GM19351 (cell line): ENCODE data around the gene SPHK2.

Experiments used
- ATAC-seq: cut with Tn5 transposase; IDR thresholded peaks from one replicate; pipeline ENCODE4 v1.9.1; 2021; ENCODE audit warnings: mild to moderate bottlenecking, moderate library complexity; ENCODE audit not compliant: unreplicated experiment

Gene SPHK2

GRCh38 chr19:48603001-48603400, 16.3 kb upstream of the SPHK2 start:
- no peak for ATAC-seq

GRCh38 chr19:48603449-48603848, 15.9 kb upstream of the SPHK2 start:
- no peak for ATAC-seq

- ATAC-seq = no peak
Observed at GRCh38 chr19:48603850-48604249, 15.5 kb upstream of the SPHK2 start.

- ATAC-seq = no peak
Observed at GRCh38 chr19:48606463-48607358, 12.6 kb upstream of the SPHK2 start, which contains the start of gene SPACA4. SPACA4 (plus strand) TSS chr19:48606742; CDS start chr19:48606979, 237 bp downstream.

GRCh38 chr19:48607359-48607755, 11.9 kb upstream of the SPHK2 start:
- no peak for ATAC-seq

GRCh38 chr19:48608798-48609263, 10.5 kb upstream of the SPHK2 start:
- no peak for ATAC-seq

- no peak for ATAC-seq
Observed at GRCh38 chr19:48609571-48610108, 9.7 kb upstream of the SPHK2 start.

- ATAC-seq = no peak
Observed at GRCh38 chr19:48611872-48612271, 7.4 kb upstream of the SPHK2 start.

- no peak for ATAC-seq
Observed at GRCh38 chr19:48613024-48613851, 6.1 kb upstream of the SPHK2 start.

GRCh38 chr19:48613852-48614435, 5.4 kb upstream of the SPHK2 start:
- no peak for ATAC-seq

GRCh38 chr19:48614436-48615230, 4.7 kb upstream of the SPHK2 start, which contains the start of gene FAM83E:
FAM83E (minus strand) TSS chr19:48615076; CDS start chr19:48613372, 1,704 bp downstream.
- no peak for ATAC-seq

- no peak for ATAC-seq
Observed at GRCh38 chr19:48615231-48616040, 3.9 kb upstream of the SPHK2 start.

GRCh38 chr19:48616041-48616436, 3.3 kb upstream of the SPHK2 start:
- no peak for ATAC-seq

- no peak for ATAC-seq
Observed at GRCh38 chr19:48616491-48617056, 2.7 kb upstream of the SPHK2 start.

- no peak for ATAC-seq
Observed at GRCh38 chr19:48617146-48617937, 2.0 kb upstream of the SPHK2 start.

- no peak for ATAC-seq
Observed at GRCh38 chr19:48618278-48618915, 909 bp upstream of the SPHK2 start.

- ATAC-seq = no peak
Observed at GRCh38 chr19:48619692-48620585, 633 bp downstream of the SPHK2 start.
